SHP77 (cell line): Measurements from ENCODE around the gene P4HB.
A peak's percentile ranks its signal among the peaks of the same experiment; 100 is the strongest.

Experiments used
- DNase-seq, 2 experiments: peaks; one replicate each; lab custom pipeline; 2025; lab: John Stamatoyannopoulos, UW

Gene P4HB

GRCh38 chr17:81859906-81860755, at the start of gene P4HB:
P4HB (minus strand) TSS chr17:81860535; CDS start chr17:81860471, 64 bp downstream.
- DNase-seq, result no peak

- no peak for DNase-seq
Observed at GRCh38 chr17:81909231-81909630, 48.9 kb upstream of the P4HB start.

DNA sequence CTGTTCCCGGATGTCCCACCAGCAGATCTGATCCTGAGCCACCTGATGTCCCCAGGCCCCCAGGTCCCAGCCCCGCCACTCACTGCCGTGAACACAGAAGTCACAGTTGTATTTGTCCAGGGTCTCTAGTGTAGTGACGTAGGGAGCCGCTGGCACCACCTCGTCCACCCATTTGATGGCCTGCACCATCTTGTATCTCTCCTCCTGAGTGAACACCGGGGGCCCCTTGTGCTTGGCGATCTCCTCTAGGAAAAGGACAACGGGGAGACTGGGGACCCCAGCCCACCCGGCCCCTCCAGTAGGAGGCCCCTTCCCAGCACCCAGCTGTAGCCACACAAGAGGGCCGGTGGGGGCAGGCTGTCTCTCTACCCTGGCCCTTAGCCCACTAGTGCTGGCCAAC, 48.5 kb upstream of the P4HB start:
- DNase-seq, result no peak

DNA sequence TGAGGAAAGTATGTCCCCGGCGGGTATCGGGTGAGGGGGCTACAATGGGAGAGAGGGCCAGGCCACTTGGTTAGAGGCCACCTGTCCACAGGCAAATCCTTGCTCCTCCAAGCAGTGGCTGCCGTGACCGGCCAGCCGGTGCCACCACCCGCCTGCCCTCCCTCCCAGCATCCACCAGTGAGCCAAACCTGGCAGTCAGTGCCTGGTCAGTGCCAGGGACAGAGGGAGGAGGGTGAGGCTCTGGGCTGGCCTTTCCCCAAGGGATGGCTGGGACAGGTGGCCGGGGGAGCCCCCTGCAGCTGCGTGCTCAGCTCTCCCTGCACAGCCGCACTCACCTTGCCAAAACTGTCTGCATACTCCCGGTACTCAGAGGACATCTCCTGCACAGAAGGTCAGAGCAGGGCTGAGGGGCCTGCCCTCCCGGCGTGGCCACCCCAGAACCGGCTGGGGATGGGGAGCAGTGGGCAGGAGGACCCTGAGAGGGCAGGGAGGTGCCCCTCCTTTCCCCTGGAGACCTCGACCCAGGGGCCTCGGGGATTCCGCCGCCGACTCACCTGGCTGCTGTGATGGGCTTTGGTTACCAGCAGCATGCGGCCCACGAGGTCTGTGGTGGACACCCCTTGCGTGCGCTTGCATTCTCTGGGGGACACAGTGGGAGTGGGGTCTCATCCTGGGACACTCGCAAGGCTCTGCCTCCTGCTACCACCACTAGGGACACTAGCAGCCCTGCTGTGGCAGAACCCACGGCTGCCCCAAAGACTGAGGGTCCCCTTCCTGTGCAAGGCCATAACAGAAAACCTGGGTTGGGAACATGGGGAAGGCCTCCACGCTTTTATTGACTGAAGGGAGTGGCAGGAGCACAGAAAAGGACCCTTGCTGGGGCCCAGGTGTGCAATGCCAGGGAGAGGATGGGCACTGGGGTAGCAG, 47.1 kb upstream of the P4HB start:
- DNase-seq, result no peak

DNA sequence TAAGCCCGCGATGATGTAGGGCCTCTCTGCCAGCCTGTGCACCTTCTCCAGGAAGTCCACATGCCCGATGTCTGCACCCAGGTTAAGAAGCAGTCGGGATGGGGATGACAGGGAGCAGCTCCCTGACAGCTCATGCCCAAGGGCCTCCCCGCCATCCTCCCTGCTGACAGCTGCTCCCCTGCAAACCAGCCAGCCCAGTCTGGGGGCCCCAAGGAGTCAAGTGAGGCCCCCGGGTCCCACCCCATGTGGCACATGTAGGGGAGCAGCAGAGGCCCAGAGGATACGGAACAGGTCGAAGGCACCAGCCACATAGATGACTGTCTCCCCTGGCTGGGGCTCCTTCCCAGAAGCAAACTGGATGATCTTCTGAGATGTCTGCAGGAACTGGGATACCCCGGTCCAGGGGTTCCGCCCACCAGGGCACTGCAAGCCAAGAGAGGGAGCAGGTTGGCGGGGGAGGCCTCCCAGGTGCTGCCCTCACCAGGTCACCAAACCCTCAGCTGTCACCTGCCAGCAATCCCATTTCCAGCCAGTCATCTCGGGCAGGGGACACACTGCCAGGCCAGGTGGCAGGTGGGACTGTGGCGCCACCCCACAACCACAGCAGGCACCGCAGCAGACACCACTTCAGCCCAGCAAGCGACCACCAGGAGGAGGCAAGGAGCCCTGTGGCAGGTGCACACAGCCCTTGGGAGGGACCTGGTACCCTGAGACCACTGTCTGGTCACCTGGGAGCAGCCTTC, 46.3 kb upstream of the P4HB start:
- DNase-seq, result peak in 1 of 2 experiments; percentile 26

DNA sequence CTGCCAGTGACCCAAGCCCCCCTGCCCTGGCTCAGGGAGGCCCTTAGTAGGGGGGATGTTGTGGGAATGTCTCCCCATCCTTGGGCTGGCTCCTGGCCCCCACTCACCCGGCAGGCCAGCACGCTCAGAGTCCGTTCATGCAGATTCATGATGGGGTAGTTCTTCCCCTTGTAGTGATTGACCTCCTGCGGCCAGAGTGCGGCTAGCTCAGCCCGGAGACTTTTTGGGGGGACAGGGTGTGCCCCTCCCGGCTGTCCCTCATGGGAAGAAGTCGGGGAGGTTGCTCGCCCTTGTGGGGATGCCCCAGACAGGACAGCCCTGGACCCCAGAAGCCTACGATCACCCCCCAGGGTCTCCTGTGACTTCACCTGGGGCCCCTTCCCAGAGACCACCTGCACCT, 45.7 kb upstream of the P4HB start:
- no peak for DNase-seq

GRCh38 chr17:81905424-81905875, 45.1 kb upstream of the P4HB start:
- no peak for DNase-seq

DNA sequence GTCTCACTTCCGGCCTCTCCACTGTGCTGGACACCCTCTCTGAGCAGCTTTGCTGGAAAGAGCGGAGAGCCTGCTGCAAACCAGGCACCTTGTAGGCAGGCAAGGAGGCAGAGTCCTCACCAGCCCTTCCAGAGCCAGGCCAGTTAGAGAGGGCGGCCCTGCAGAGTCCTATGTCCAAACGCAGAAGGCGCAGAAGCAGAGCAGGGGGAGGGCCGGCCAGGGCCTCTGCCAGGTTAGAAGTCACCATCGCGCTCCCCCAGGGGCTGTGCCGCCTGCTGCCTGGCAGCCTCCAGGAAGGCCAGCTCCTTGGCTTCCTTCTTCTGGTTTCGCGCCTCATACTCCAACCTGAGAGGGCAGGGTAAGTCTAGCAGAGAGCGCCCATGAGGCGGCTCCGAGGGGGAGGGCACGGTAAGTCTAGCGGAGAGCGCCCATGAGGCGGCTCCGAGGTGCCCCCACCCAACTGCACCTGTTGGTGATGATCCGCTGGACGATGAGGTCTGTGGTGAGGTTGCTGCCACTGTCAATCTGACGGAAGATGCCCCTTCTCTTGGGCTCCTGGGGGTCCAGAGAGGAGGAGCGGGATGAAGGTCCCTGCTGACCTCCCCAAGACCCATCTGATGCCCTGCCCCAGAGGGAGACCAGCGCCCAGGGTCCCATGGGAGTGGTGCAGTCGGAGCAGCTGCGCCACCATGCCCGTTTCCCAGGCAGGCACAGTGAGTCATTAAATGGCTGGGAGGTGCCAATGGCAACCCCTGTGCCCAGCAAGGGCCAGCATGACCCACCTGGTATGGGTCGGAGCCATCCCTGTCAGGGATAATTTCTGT, 44.5 kb upstream of the P4HB start:
- no peak for DNase-seq

- no peak for DNase-seq
Observed at GRCh38 chr17:81903896-81904599, 43.7 kb upstream of the P4HB start.

DNA sequence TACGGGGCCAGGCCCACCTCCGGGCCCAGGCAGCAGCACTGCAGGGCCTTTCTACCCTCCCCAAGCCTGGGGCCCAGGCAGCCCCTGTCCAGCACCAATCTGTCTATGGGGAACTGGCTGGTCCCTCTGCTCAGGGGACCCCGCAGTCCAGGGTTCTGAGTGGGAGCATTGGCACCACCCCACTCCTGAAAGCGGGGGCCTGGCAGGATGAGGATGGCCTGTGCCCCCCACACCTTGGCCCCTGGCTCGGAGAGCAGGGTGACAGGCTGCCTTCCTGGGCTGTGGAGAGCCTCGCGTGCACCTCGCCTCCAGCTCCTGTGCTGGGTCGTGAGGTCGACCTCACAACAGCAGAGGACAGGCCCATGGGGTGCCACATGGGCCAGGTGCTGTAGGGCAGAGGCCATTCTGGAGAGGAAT, 43.1 kb upstream of the P4HB start:
- DNase-seq, result no peak

DNA sequence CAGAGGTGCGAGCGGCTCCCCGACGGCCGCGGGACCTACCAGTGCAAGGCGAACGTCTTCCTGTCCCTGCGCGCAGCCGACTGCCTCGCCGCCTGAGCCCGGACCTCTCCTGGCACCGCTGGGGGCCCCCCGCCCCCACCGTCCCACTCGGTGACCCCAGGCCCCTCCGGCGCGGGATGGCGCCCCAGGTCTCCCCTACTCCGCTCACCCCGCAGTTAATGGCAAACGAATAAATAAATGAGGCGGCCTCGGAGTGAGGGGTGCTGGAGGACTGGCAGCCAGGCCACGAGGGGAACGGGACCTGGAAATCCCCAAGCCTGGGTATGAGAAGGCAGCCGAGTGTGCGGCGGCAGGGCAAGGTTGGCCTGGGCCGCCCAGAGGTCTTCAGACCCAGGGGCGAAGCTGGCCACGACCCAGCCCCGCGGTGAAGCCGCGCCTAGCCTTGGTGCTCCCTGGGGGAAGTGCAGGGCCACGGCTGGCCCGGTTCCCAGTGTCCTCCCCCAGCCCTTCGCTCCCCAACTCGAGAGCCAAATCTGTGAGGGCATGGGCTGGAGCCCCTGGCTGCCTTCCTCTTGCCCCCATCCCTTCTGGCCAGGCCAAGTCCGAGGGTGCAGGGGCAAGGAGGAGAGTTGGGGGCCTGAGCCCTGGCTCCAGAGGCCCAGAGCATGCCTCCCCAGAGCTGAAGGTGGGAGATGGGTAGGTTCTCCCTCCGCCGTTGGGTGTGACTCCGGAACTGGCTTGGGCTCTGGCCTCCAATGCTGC, 42.5 kb upstream of the P4HB start:
- DNase-seq, result no peak

DNA sequence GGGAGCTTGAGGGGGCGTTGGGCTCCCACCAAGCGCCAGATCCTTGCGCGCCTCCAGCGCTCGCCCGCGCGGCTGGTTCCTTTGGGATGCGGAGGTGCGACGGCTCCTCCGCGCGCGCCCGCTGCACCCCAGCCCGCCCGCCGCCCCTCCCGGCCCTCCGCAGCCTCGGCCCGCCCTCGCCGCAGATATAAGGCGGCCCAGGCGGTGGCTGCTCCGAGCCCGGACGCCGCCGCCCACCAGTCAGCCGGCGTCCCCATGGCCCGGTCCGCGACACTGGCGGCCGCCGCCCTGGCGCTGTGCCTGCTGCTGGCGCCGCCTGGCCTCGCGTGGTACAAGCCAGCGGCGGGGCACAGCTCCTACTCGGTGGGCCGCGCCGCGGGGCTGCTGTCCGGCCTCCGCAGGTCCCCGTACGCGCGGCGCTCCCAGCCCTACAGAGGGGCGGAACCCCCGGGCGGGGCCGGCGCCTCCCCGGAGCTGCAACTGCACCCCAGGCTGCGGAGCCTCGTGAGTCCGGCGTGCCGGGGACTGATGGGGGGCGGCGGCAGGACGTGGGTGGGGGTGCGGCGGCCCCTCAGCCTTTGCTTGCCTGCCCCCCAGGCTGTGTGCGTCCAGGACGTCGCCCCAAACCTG, 41.8 kb upstream of the P4HB start, which contains the start of gene NPB:
TSS of gene NPB (plus strand) at position 216 of the 630 bp plus-strand sequence. CDS start at position 256, 40 bp downstream.
- DNase-seq, result no peak

DNA sequence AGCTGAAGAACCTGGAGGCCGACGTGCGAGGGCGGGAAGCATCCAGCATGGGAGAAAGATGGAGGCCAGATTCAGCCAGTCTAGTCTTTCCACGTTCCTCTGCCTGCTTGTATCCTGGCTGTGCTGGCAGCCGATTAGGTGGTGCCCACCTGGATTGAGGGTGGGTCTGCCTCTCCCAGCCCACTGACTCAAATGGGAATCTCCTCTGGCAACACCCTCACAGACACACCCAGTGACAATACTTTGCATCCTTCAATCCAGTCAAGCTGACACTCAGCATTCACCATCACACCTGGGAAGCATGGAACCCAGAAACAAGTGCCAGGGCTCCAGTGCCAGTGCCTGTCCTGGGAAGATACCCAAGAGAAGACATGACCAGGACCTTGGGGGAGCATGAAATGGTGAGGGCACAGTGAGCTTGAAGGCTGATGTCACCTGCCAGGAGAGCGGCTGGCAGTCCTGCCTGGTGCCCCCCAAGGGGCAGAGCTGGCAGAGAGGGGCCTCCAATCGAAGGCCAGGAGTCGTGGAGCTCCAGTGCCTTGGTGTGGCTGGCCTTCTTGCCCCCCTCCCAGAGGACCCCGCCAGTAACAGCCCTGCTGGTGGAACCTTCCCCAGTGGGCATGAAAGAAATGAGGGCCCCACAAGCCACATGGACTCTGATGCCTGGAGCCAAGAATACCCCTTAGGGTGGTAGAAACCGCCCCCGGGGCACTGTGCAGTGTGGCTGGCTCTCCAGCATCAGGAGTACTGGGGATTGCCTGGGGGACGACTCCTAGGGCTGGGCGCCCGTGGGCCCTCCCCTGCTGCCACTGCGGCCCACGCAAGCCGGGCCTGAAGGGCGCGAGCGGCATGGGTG, 41.1 kb upstream of the P4HB start:
- no peak for DNase-seq

DNA sequence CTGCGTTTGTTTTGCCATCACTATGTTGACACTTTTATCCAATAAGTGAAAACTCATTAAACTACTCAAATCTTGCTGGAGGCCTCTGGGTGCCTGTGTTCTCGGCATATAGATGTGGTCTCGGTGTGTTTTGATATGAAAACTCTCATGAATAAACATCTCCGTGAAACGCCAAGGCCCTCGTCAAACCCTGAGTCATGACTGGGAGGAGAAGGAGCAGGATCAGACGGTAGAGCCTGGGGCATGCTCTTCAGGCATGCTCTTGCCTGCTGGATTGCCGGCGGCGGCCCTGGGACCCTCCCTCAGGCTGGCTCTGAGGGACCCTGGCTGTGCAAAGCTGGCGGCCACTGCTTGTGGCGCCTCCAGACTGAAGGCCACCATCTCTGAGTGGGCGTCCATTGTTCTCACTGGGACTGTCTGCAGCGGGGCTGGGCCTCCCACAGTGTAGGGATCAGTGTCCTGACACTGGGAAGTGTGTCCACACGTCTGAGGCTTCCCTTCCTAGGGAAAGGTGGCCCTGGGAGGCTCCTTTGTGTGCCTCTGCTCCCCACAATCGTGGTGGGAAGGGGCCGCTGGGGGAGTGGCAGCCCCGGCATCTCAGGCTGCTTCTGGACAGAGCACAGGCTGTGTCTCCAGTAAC, 40.0 kb upstream of the P4HB start:
- no peak for DNase-seq

- no peak for DNase-seq
Observed at GRCh38 chr17:81899514-81900166, 39.3 kb upstream of the P4HB start.

GRCh38 chr17:81898885-81899284, 38.5 kb upstream of the P4HB start:
- DNase-seq, result no peak
